Ectodermal cell (in vitro differentiated cells): ENCODE results near the gene SOX9.

Experiments
- H3K27ac ChIP-seq: 2 replicates; pipeline ENCODE4 v1.7.0; 2013; ENCODE audit warnings: mild to moderate bottlenecking, low read depth, low read length; ENCODE audit not compliant: insufficient read depth, poor library complexity, severe bottlenecking
- H3K27me3 ChIP-seq: 2 replicates; pipeline ENCODE4 v1.7.0; 2013; ENCODE audit warnings: mild to moderate bottlenecking, low read length; ENCODE audit not compliant: insufficient read depth, control insufficient read depth, poor library complexity, severe bottlenecking
- H3K36me3 ChIP-seq: one replicate; pipeline ENCODE4 v1.7.0; 2013; ENCODE audit warnings: low read length; ENCODE audit not compliant: control insufficient read depth, insufficient read depth
- H3K4me1 ChIP-seq: one replicate; pipeline ENCODE4 v1.7.0; 2013; ENCODE audit warnings: low read length; ENCODE audit not compliant: control insufficient read depth, insufficient read depth
- H3K4me3 ChIP-seq: 2 replicates; pipeline ENCODE4 v1.7.0; 2013; ENCODE audit warnings: low read depth, low read length, control low read depth; ENCODE audit not compliant: insufficient read depth
- H3K9me3 ChIP-seq: 2 replicates; pipeline ENCODE4 v1.7.0; 2013; ENCODE audit warnings: mild to moderate bottlenecking, low read length, moderate library complexity; ENCODE audit not compliant: control insufficient read depth
- WGBS, 2 experiments: methylation state at CpG; one replicate each; pipeline ENCODE4 v1.1.7; 2013; ENCODE audit warnings: missing lambda C conversion rate in 2 of 2; 5-methylcytosine and 5-hydroxymethylcytosine counted together

SOX9 gene

DNA sequence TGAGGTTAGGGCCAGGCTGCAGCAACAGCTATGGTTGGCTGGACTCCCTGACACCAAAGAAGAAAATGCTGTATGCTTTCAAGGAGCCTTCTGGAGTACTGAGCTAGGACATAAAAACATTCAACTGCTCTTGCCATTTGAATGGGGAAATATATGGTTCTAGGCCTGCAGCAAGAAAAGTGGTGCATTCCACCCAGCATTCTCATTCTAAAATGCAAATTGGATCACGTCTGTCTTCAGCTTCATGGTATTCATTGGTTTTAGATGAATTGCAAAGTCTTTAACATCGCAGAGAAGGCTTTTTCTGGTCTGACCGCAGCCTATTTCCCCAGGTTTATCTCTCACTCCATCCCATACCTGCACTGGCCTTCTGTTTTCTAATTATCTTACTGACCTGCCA, 27.1 kb upstream of the SOX9 start:
- Histone ChIP-seq H3K4me3 (no peak overlapping the region), H3K27me3 (no peaks in the 10 kb centered on the region), H3K9me3 (no peaks in the 10 kb centered on the region), H3K27ac (no peak overlapping the region), H3K4me1 (no peaks in the 10 kb centered on the region), H3K36me3 (no peaks in the 10 kb centered on the region)
- WGBS, 2 experiments = 80% methylated on average over 3 of the region's 3 CpGs

DNA sequence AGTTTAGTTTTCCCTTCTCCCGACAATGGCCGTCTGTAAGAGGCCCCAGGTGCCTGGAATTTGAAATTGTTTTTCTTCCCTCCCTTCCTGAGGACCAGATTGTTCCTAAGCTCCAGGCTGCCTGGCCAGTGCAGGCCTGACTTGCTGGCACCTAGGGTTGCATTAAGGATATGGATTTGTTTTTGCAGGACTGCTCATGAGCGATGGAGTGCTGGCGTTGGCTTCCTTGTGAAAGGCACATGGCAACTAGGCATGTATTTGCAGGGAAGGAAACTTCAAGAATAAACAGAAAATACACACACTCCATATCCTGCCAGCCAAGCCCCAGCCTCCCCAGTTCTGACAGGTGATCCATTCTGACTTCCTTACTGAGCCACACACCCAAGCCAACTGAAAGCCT, 25.5 kb upstream of the SOX9 start:
- 87 to 97% methylated on average over 4 of the region's 4 CpGs for WGBS, 2 experiments
- Histone ChIP-seq H3K9me3 (no peaks in the 10 kb centered on the region), H3K27me3 (no peaks in the 10 kb centered on the region), H3K4me1 (no peaks in the 10 kb centered on the region), H3K27ac (no peak overlapping the region), H3K4me3 (no peak overlapping the region), H3K36me3 (no peaks in the 10 kb centered on the region)

DNA sequence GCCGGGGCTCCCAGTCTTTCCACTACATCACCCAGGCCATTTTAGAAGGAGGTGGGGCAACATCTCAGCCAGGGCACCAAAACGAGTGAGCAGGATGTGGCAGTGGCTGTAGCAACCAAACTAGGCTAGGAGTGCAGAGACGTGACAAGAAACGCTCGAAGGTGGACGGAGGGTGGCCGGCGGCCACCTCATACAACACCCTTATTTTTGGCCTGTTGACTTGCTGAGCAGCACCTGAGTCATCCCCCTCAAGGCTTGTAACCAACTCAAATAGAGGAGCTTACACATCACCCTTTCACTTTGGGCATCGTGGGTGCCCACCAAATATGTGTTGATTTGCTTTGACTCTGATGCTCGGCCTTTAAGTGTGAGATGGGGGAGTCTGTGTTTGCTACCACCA, 23.7 kb upstream of the SOX9 start:
- H3K36me3 ChIP-seq = no peaks in the 10 kb centered on the region
- 89 to 92% methylated on average over 10 of the region's 10 CpGs for WGBS, 2 experiments
- no peak overlapping the region for H3K4me3 ChIP-seq
- no peaks in the 10 kb centered on the region for H3K4me1 ChIP-seq
- no peaks in the 10 kb centered on the region for H3K27me3 ChIP-seq
- H3K27ac ChIP-seq = no peak overlapping the region
- no peaks in the 10 kb centered on the region for H3K9me3 ChIP-seq

DNA sequence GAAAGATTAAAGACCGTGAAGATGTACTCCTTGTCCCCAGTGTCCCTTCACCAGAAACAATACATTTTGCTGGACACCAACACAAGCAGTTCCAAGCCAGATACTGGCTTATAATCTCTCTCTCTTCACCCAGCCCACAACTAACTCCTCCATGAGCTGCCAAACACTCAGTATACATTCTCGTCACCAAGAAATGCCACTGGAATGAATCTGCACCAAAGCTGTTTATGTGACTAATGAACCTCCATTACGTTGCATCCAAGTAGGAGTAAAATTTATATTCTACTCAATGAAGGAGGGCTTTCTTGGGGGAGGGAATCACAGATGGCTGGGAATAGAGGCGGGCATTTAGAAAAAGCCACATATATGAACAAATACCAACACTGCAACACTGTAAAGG, 20.9 kb upstream of the SOX9 start:
- Histone ChIP-seq H3K36me3 (no peaks in the 10 kb centered on the region), H3K27ac (no peak overlapping the region), H3K27me3 (no peaks in the 10 kb centered on the region), H3K9me3 (no peaks in the 10 kb centered on the region), H3K4me3 (no peak overlapping the region), H3K4me1 (no peaks in the 10 kb centered on the region)
- WGBS, 2 experiments = 87 to 96% methylated on average over 2 to 4 of the region's 4 CpGs

DNA sequence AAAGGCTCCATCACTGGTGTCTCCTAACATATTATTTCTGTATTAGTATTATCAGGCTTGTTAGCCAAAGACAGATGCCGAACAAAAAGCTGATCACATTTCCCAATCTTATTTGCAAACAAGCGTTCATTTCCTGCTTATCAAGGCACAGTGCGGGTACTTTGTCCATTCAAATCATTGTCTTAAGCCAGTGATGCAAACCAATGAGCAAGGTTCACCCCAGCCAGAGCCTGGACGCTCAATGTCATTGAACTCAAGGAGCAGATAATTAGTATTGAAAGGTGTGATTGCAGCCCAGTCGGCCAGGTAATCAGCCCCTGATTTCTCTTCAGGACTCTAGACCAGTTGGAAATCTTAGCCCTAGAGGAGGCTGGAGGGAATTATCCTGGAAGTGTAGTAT, 20.4 kb upstream of the SOX9 start:
- 94% methylated on average over 5 of the region's 5 CpGs for WGBS, 2 experiments
- Histone ChIP-seq H3K4me3 (no peak overlapping the region), H3K9me3 (no peaks in the 10 kb centered on the region), H3K36me3 (no peaks in the 10 kb centered on the region), H3K27ac (no peak overlapping the region), H3K27me3 (no peaks in the 10 kb centered on the region), H3K4me1 (no peaks in the 10 kb centered on the region)

DNA sequence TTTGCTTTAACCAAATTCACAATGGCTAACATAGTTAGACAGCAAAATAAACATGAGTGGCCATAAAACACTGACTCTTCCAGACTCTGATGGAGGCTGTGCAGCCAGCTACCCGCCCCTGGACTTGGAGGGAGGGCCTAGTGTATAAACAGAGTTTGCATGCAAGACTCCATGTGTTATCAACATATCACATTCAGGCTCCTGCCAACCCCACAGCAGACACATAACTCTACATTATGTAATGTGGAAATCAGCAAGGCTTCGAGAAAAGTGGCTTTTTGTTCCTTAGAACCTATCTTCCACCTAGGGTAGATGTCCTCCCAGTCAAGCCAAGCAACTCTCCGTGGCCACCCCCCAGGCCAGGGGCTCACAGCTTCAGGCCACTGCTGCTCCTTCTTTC, 19.3 kb upstream of the SOX9 start:
- 90% methylated on average over 2 to 3 of the region's 3 CpGs for WGBS, 2 experiments
- H3K9me3 ChIP-seq = no peaks in the 10 kb centered on the region
- H3K36me3 ChIP-seq = no peaks in the 10 kb centered on the region
- H3K27ac ChIP-seq = no peak overlapping the region
- H3K4me3 ChIP-seq = no peak overlapping the region
- H3K27me3 ChIP-seq = no peaks in the 10 kb centered on the region
- H3K4me1 ChIP-seq = no peaks in the 10 kb centered on the region

DNA sequence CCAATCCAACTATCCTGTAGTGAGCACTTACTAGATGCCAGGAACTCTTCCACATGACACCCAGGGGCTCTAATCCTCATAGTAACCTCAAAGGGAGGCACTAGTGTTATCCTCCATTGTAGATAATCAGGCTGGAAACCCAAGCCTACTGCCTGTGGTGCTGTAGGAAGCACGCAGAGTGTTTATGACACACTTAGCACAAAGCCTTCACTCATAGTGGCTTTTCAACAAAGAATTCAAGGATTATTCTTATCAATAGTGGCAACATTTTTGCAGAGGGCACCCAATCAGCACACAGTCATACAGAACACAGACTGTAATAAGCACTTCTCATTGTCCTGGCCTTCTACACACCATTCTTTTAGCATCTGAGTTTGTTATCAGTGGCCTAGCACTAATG, 18.5 kb upstream of the SOX9 start:
- H3K4me3 ChIP-seq = no peak overlapping the region
- 91 to 95% methylated on average over 1 of the region's 1 CpG for WGBS, 2 experiments
- H3K27ac ChIP-seq = no peak overlapping the region
- H3K36me3 ChIP-seq = no peaks in the 10 kb centered on the region
- H3K27me3 ChIP-seq = no peaks in the 10 kb centered on the region
- peaks cover 2% of the 10 kb centered on the region for H3K4me1 ChIP-seq
- no peaks in the 10 kb centered on the region for H3K9me3 ChIP-seq

DNA sequence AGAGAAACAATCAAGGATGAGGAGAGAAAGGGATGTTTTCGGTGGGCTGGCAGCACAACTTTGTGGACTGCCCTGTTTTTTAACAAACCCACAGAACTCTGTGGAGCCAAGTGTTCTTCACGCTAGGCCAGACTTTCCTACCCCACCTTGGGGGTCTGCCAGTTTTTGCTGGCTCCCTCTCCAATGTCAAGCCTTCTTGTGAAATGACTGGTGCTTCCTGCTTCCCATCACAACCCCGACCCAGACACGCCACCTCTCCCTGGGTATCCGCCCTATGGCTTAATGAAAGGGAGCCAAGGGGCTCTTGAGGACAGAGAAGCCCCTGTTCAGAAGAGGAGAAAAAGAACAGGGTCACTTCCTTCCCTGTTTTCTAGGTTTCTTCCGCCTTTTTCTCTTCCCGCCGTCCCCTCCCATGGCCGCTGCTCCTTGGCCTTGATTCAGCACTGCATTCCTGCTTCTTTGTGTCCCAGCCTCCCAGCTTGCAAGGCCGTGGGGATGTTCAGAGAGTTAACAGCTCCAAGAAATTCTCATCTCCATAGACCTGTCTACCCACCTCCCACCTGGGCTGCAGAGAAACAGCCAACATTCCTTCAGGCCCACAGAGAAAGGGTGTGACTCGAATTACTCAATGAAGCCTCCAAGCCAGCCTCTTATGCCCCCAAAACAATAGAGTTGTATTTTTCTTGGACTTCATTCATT, 16.5 kb upstream of the SOX9 start:
- WGBS, 2 experiments = 88 to 91% methylated on average over 11 of the region's 11 CpGs
- no peaks in the 10 kb centered on the region for H3K36me3 ChIP-seq
- H3K27me3 ChIP-seq = no peaks in the 10 kb centered on the region
- H3K9me3 ChIP-seq = no peaks in the 10 kb centered on the region
- H3K4me3 ChIP-seq = no peak overlapping the region
- H3K4me1 ChIP-seq = peaks cover 8% of the 10 kb centered on the region
- no peak overlapping the region for H3K27ac ChIP-seq

DNA sequence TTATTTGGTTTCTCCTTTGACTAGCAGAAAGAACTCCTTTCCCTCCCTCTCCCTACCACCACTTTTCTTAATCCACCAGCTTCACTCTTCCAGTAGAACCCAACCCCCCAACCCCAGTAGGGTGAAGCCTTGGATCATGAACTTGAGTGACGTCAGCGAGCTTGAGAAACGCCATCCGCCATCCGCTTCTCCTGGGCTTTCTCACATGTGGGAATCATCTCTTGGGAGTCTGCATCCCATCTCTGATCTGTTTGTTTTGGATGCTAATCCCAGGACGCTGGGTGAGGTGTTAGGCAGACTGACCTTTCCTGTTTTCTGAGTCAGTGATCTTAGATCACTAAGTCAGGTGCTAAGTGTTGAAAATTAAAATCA, 16.0 kb upstream of the SOX9 start:
- 92% methylated on average over 6 of the region's 6 CpGs for WGBS, 2 experiments
- Histone ChIP-seq H3K27me3 (no peaks in the 10 kb centered on the region), H3K4me3 (no peak overlapping the region), H3K27ac (no peak overlapping the region), H3K4me1 (peaks cover 8% of the 10 kb centered on the region), H3K9me3 (no peaks in the 10 kb centered on the region), H3K36me3 (no peaks in the 10 kb centered on the region)

DNA sequence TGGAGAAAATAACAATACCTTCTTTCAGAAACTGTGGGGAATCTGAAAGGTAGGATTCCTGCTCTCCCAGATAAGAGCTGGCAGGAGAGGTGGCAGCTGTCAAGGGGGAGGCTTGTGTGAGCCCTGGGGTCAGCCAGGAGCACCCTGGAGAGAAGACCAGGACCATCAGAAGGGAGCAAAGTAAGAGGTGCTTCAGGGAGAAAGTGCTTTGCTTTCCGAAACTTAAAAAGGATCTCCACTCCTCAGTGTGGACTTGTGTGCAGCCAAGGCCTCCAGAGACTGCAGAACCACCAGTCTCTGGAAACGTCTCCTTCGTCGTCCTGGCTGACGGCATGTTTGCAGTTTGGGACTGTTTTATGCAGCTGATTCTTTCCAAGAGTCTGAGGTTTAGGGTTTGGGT, 13.7 kb upstream of the SOX9 start:
- no peaks in the 10 kb centered on the region for H3K27me3 ChIP-seq

More for the DNA sequence above, 13.7 kb upstream of the SOX9 start:
- Histone ChIP-seq H3K9me3 (no peaks in the 10 kb centered on the region), H3K27ac (no peak overlapping the region), H3K4me1 (peaks cover 21% of the 10 kb centered on the region), H3K36me3 (no peaks in the 10 kb centered on the region), H3K4me3 (no peak overlapping the region)
- 63 to 69% methylated on average over 5 of the region's 5 CpGs for WGBS, 2 experiments
